ENCODE data around the gene ARHGEF25. TPM values are rescaled to one million over a fixed set of nuclear protein-coding genes. Genes with fewer than 3 reads are reported as not detected.

Gene ARHGEF25
- total RNA-seq, 1 donor, result 23.9 TPM

DNA sequence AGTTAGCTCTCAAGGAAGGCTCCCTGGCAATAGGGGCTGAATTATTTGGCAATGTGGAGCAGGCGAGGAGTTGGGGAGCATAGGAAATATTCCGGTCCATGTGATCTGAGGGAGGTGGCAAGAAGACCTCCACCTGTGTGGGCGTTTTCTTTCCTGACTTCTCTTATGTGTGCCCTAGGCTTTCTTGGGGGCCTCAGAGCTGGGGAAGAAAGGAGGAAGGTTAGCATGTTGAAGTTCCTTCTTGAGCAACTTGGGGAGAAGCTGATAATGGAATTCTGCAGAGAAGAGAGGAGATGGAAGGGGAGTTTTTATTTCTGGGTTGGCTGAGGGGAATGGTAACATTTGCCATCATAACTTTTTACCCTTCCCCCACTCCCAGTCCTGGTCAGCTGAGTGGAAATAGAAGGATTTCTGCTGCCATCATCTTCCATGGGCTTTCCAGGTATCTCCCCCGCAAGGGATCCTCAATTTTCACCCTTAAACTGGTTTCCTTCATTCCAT is 5.4 kb upstream of the ARHGEF25 start:
- no peak for DNase-seq (ENCODE audit: insufficient read length, low spot score, missing footprints)
- peak overlapping the region; percentile 59 for H2AFZ ChIP-seq (ENCODE audit: low read length)

DNA sequence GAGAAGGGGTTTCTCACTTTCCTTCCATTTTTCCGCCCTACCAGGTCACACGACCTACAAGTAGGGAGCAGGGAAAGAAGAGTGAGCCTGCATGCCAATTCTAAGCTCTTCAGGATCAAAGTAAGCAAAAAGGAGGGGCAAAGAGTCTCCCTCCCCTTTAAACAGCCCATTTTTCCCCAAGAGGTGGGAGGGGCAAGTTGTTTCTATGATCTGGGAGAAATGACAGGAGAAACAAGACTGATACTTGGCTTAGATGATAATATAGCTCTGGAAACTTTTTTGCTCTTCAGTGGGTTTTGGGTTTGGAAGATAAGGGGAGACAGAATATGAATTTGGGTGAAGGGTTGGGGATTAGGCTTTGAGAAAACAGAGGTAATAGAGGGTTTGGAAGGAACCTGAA is 4.8 kb upstream of the ARHGEF25 start:
- H3K79me2 ChIP-seq (ENCODE audit: insufficient read depth, low read length), result no peaks in the 10 kb centered on the region
- TF ChIP-seq, protein P1, sequence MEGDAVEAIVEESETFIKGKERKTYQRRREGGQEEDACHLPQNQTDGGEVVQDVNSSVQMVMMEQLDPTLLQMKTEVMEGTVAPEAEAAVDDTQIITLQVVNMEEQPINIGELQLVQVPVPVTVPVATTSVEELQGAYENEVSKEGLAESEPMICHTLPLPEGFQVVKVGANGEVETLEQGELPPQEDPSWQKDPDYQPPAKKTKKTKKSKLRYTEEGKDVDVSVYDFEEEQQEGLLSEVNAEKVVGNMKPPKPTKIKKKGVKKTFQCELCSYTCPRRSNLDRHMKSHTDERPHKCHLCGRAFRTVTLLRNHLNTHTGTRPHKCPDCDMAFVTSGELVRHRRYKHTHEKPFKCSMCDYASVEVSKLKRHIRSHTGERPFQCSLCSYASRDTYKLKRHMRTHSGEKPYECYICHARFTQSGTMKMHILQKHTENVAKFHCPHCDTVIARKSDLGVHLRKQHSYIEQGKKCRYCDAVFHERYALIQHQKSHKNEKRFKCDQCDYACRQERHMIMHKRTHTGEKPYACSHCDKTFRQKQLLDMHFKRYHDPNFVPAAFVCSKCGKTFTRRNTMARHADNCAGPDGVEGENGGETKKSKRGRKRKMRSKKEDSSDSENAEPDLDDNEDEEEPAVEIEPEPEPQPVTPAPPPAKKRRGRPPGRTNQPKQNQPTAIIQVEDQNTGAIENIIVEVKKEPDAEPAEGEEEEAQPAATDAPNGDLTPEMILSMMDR (IDR thresholded peaks at IDR 0.05; ENCODE audit: extremely low read depth, low read depth, low read length), result no peak
- H3K4me2 ChIP-seq (ENCODE audit: insufficient read depth, low read length), result no peak overlapping the region
- no peak overlapping the region for H2AFZ ChIP-seq (ENCODE audit: low read length)
- no peak overlapping the region for H3K4me3 ChIP-seq (ENCODE audit: insufficient read depth, low read length)
- H4K20me1 ChIP-seq (ENCODE audit: insufficient read depth, low read length), result no peaks in the 10 kb centered on the region
- H3K27ac ChIP-seq (ENCODE audit: low read depth, low read length), result no peak overlapping the region
- no peak for DNase-seq (ENCODE audit: insufficient read length, low spot score, missing footprints)
- peaks cover 2% of the 10 kb centered on the region for H3K36me3 ChIP-seq (ENCODE audit: insufficient read depth, low read length)
- no peaks in the 10 kb centered on the region for H3K27me3 ChIP-seq (ENCODE audit: insufficient read depth, low read length)
- H3K9me3 ChIP-seq (ENCODE audit: low read depth, low read length), result no peaks in the 10 kb centered on the region
- peaks cover 24% of the 10 kb centered on the region for H3K4me1 ChIP-seq (ENCODE audit: insufficient read depth, low read length)

More for the DNA sequence above, 5.4 kb upstream of the ARHGEF25 start:
- H3K27ac ChIP-seq (ENCODE audit: low read depth, low read length), result no peak overlapping the region
- H3K79me2 ChIP-seq (ENCODE audit: insufficient read depth, low read length), result no peaks in the 10 kb centered on the region
- peak overlapping the region; percentile 89 for H3K4me3 ChIP-seq (ENCODE audit: insufficient read depth, low read length)
- TF ChIP-seq, protein P1 (IDR thresholded peaks at IDR 0.05; ENCODE audit: extremely low read depth, low read depth, low read length), result no peak
- peak overlapping the region; percentile 86 for H3K4me2 ChIP-seq (ENCODE audit: insufficient read depth, low read length)
- H3K4me1 ChIP-seq (ENCODE audit: insufficient read depth, low read length), result peaks cover 22% of the 10 kb centered on the region
- H3K36me3 ChIP-seq (ENCODE audit: insufficient read depth, low read length), result peaks cover 4% of the 10 kb centered on the region
- no peaks in the 10 kb centered on the region for H3K9me3 ChIP-seq (ENCODE audit: low read depth, low read length)
- H3K27me3 ChIP-seq (ENCODE audit: insufficient read depth, low read length), result no peaks in the 10 kb centered on the region
- no peaks in the 10 kb centered on the region for H4K20me1 ChIP-seq (ENCODE audit: insufficient read depth, low read length)

- Histone ChIP-seq H3K4me2 (ENCODE audit: insufficient read depth, low read length) (no peak overlapping the region), H3K9me3 (ENCODE audit: low read depth, low read length) (no peaks in the 10 kb centered on the region), H3K27ac (ENCODE audit: low read depth, low read length) (no peak overlapping the region), H4K20me1 (ENCODE audit: insufficient read depth, low read length) (no peaks in the 10 kb centered on the region), H3K27me3 (ENCODE audit: insufficient read depth, low read length) (no peaks in the 10 kb centered on the region), H2AFZ (ENCODE audit: low read length) (no peak overlapping the region), H3K4me3 (ENCODE audit: insufficient read depth, low read length) (no peak overlapping the region), H3K4me1 (ENCODE audit: insufficient read depth, low read length) (peaks cover 24% of the 10 kb centered on the region), H3K79me2 (ENCODE audit: insufficient read depth, low read length) (no peaks in the 10 kb centered on the region), H3K36me3 (ENCODE audit: insufficient read depth, low read length) (peaks cover 2% of the 10 kb centered on the region)
- no peak for DNase-seq (ENCODE audit: insufficient read length, low spot score, missing footprints)
- TF ChIP-seq, protein P1 (IDR thresholded peaks at IDR 0.05; ENCODE audit: extremely low read depth, low read depth, low read length), result no peak
These were observed 4.4 kb upstream of the ARHGEF25 start for GRCh38 chr12:57606821-57607220.

DNA sequence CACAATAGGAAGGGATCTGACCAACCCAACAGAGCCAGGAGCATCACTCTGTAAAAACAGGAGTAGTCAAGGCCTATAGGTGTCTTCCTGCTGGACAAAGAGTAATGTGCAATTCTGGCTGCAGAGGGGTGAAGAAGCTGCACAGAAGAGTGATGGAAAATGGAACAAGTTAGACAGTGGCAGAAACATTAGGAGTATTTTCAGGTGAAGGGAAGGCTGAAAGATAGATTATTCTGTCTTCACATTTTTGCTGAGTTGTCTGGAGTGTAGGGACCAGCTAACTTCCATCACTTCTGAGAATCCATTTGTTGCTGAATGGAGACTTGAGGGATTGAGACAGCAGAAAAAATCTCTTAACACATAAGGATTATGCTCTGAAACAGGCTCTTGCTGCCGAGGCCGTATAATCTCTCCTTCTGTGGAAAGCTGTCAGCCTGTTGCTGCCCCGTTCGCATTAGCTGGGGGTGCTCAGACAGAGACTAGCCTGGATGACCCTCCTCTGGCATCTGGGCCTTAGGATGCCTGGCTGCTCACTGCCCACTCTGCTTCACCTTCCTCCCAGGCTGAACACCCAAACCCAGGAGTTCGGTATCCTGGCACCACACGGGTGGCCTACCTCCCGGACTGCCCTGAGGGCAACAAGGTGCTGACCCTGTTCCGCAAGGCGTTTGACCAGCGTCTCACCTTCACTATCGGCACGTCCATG is 3.1 kb upstream of the ARHGEF25 start:
- TF ChIP-seq, protein P1 (IDR thresholded peaks at IDR 0.05; ENCODE audit: extremely low read depth, low read depth, low read length), result no peak
- Histone ChIP-seq H3K36me3 (ENCODE audit: insufficient read depth, low read length) (peaks cover 2% of the 10 kb centered on the region), H3K79me2 (ENCODE audit: insufficient read depth, low read length) (no peaks in the 10 kb centered on the region), H2AFZ (ENCODE audit: low read length) (no peak overlapping the region), H3K4me1 (ENCODE audit: insufficient read depth, low read length) (peaks cover 24% of the 10 kb centered on the region), H3K4me2 (ENCODE audit: insufficient read depth, low read length) (no peak overlapping the region), H3K9me3 (ENCODE audit: low read depth, low read length) (no peaks in the 10 kb centered on the region), H4K20me1 (ENCODE audit: insufficient read depth, low read length) (no peaks in the 10 kb centered on the region), H3K27ac (ENCODE audit: low read depth, low read length) (no peak overlapping the region), H3K4me3 (ENCODE audit: insufficient read depth, low read length) (no peak overlapping the region), H3K27me3 (ENCODE audit: insufficient read depth, low read length) (no peaks in the 10 kb centered on the region)
- DNase-seq (ENCODE audit: insufficient read length, low spot score, missing footprints), result peak; percentile 69

All from osteoblast (primary cell).